SU-DHL-6 (cell line): ENCODE results near the gene SHC3.

ENCODE experiments used
- CTCF ChIP-seq: fragments of 200-600 bp; sonication (generic); IDR thresholded peaks from one replicate; pipeline ENCODE4 v1.5.1; 2017; ENCODE audit warnings: antibody characterized with exemption, mild to moderate bottlenecking, low read length, moderate library complexity; ENCODE audit not compliant: insufficient read depth, poor library complexity, severe bottlenecking
- EZH2phosphoT487 ChIP-seq: fragments of 200-600 bp; sonication (generic), shearing (Covaris generic); conservative IDR thresholded peaks from 2 replicates; pipeline ENCODE4 v1.6.1; 2018; ENCODE audit warnings: mild to moderate bottlenecking, antibody characterized with exemption, low read length, moderate library complexity, mixed read lengths

GRCh38 chr9:89032173-89032572 is 146.4 kb downstream of the SHC3 start:
- TF ChIP-seq CTCF (no peak), EZH2phosphoT487 (no peak)
